NT2/D1 (cell line): ENCODE measurements around the gene LAG3.

ENCODE experiments used
- DNase-seq: peaks from one replicate; pipeline ENCODE4 v3.0.0-alpha.2; 2011; ENCODE audit warnings: low read depth, low spot score
- H3K27me3 ChIP-seq: 2 replicates; pipeline ENCODE4 v1.6.0; 2011; ENCODE audit warnings: mild to moderate bottlenecking; ENCODE audit not compliant: insufficient read length, insufficient read depth
- H3K36me3 ChIP-seq: 2 replicates; pipeline ENCODE4 v1.6.1; 2011; ENCODE audit warnings: mild to moderate bottlenecking, low read length, mixed read lengths; ENCODE audit not compliant: insufficient read depth, insufficient read length
- H3K4me1 ChIP-seq: 2 replicates; pipeline ENCODE4 v1.5.1; 2011; ENCODE audit not compliant: insufficient read depth, insufficient read length
- H3K4me3 ChIP-seq: 2 replicates; pipeline ENCODE4 v1.5.1; 2011; ENCODE audit warnings: low read depth; ENCODE audit not compliant: insufficient read length
- H3K9ac ChIP-seq: 2 replicates; pipeline ENCODE4 v1.6.0; 2011; ENCODE audit warnings: low read depth; ENCODE audit not compliant: insufficient read length
- H3K9me3 ChIP-seq: 2 replicates; pipeline ENCODE4 v1.5.1; 2011; ENCODE audit warnings: mild to moderate bottlenecking, low read length; ENCODE audit not compliant: insufficient read depth
- SUZ12 ChIP-seq: IDR thresholded peaks from 2 replicates; pipeline ENCODE4 v1.6.1; 2011; ENCODE audit not compliant: insufficient read length, insufficient read depth; ENCODE audit errors: extremely low read depth
- YY1 ChIP-seq: IDR thresholded peaks from 2 replicates; pipeline ENCODE4 v1.6.1; 2011; ENCODE audit not compliant: insufficient read length, insufficient read depth
- ZNF274 ChIP-seq: IDR thresholded peaks from 2 replicates; pipeline ENCODE4 v1.6.1; 2011; ENCODE audit warnings: mild to moderate bottlenecking, low read depth, low read length

Gene LAG3

GRCh38 chr12:6817098-6817497 is 44.8 kb downstream of the LAG3 start:
- DNase-seq = no peak
- TF ChIP-seq SUZ12 = no peak
- H3K4me1 ChIP-seq = peaks cover 35% of the 10 kb centered on the region
- H3K27me3 ChIP-seq = peaks cover 23% of the 10 kb centered on the region
- H3K4me3 ChIP-seq = no peak overlapping the region
- no peaks in the 10 kb centered on the region for H3K9me3 ChIP-seq
- H3K9ac ChIP-seq = no peak overlapping the region
- no peaks in the 10 kb centered on the region for H3K36me3 ChIP-seq

DNA sequence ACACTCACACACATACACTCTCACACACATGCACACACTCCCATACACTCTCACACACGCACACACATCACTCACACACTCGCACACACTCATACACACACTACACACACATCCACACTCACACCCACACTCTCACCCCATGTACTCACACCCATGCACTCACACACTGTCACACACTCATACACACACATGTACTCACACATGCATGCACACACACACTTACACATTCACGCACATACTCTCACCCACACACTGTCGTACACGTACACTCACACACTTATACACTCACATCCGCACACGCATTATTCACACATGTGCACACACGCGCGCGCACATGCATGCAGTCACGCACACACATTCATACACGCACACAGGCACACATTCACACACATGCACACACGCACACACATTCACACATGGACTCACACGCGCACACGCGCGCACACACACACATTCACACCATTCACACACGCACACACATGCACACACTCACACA is 45.4 kb downstream of the LAG3 start:
- Histone ChIP-seq H3K4me3 (no peak overlapping the region), H3K36me3 (no peaks in the 10 kb centered on the region), H3K9ac (no peak overlapping the region), H3K9me3 (no peaks in the 10 kb centered on the region), H3K4me1 (peaks cover 42% of the 10 kb centered on the region), H3K27me3 (peaks cover 23% of the 10 kb centered on the region)
- TF ChIP-seq ZNF274 (no peak), YY1 (no peak), SUZ12 (no peak)
- DNase-seq = no peak

DNA sequence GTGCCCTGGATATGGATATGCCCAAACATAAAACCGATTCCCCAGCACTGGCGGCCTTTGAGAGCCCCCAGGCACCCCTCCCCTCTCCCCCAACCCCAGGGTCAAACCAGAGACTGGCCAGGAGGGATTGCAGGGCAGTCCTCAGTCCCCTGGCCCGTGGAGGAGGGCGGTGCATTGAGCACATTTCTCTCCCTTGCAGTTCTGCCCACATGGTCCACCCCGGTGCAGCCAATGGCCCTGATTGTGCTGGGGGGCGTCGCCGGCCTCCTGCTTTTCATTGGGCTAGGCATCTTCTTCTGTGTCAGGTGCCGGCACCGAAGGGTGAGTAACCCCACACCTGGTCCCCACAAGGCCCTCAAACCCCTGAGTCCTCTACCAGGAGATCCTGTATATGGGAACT is 45.9 kb downstream of the LAG3 start:
- Histone ChIP-seq H3K4me1 (peaks cover 46% of the 10 kb centered on the region), H3K36me3 (no peaks in the 10 kb centered on the region), H3K9ac (peak overlapping the region; percentile 7), H3K4me3 (peak overlapping the region; percentile 3), H3K9me3 (no peaks in the 10 kb centered on the region), H3K27me3 (peaks cover 23% of the 10 kb centered on the region)
- no peak for DNase-seq
- TF ChIP-seq YY1 = no peak
- TF ChIP-seq ZNF274 = no peak
- TF ChIP-seq SUZ12 = no peak

DNA sequence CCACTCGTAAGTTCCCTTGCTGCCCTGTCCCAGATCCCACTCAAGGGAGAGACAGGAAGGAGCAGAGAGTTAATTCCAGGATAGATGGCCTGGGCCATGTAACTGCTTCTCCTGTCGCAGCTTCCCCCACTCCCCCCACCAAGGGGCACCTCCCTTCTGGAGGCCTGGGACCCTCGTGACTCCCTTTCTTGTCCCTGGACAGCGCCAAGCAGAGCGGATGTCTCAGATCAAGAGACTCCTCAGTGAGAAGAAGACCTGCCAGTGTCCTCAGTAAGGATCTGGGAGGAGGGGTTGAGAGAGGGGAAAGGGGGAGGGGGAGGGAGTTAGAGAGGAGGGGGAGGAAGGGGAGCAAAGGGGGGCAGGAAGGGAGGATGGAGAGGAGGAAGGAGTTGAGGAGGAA is 46.3 kb downstream of the LAG3 start:
- peaks cover 50% of the 10 kb centered on the region for H3K4me1 ChIP-seq
- no peaks in the 10 kb centered on the region for H3K36me3 ChIP-seq
- no peak for DNase-seq
- peaks cover 23% of the 10 kb centered on the region for H3K27me3 ChIP-seq
- no peak for TF ChIP-seq SUZ12
- no peak for TF ChIP-seq YY1
- H3K9me3 ChIP-seq = no peaks in the 10 kb centered on the region
- H3K9ac ChIP-seq = peak overlapping the region; percentile 7
- H3K4me3 ChIP-seq = peak overlapping the region; percentile 3

- peak overlapping the region; percentile 53 for H3K9ac ChIP-seq
- peaks cover 16% of the 10 kb centered on the region for H3K27me3 ChIP-seq
- peaks cover 55% of the 10 kb centered on the region for H3K4me1 ChIP-seq
- no peaks in the 10 kb centered on the region for H3K9me3 ChIP-seq
- peaks cover 6% of the 10 kb centered on the region for H3K36me3 ChIP-seq
- no peak for DNase-seq
- no peak for TF ChIP-seq SUZ12
- no peak for TF ChIP-seq ZNF274
- no peak for TF ChIP-seq YY1
- H3K4me3 ChIP-seq = no peak overlapping the region
Measured at GRCh38 chr12:6819106-6820030, 47.0 kb downstream of the LAG3 start.

- Histone ChIP-seq H3K4me3 (no peak overlapping the region), H3K9ac (peak overlapping the region; percentile 53), H3K4me1 (peaks cover 58% of the 10 kb centered on the region), H3K36me3 (peaks cover 12% of the 10 kb centered on the region), H3K27me3 (peaks cover 8% of the 10 kb centered on the region), H3K9me3 (no peaks in the 10 kb centered on the region)
- TF ChIP-seq YY1 (no peak), SUZ12 (no peak), ZNF274 (no peak)
- no peak for DNase-seq
Measured at GRCh38 chr12:6820166-6820565, 47.8 kb downstream of the LAG3 start.

DNA sequence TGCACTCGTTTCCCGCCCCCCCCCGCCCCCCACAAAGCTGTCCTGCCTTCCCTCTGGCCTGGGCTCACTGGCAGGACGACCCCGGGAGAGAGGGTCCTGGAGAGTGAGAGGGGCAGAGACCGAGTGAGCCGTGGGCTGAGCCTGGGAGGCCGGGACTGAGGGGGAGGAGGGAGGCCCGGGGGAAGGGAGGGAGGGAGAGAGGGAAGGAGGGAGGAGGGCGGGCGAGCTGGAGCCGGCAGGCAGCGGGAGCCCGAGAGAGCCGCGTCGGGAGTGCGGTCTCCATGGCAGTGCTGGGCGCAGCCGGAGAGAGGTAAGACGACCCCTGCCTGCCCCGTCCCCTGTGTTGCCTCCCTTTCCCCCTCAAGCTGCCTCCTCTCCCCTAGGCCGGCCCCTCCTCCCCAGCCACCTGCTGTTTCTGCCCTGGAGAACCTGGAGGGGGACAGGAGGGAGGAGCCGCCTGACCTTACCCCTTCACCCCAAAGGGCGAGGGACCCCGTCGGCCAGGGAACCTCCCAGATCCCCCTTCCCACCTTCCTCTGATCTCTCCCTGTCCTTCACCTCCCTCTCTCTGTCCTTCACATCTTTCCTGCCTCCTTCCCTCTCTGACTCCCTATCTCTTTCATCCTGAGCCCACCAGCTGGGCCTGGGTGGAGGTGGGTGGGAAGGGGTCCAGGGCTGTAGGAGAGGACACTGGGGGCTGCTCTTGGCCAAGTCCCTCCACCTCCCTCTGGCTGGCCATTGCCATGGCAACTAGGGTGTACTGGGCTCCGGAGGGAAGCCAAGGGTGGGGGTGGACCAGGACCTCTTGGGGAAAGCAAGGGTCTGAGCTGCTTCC is 49.5 kb downstream of the LAG3 start, which contains the start of gene GPR162:
Gene GPR162, plus strand, starts transcription at position 231 of the 835 bp plus-strand sequence. CDS start 2,078 bp downstream, outside the sequence.
- peak; percentile 97 for DNase-seq
- Histone ChIP-seq H3K36me3 (peaks cover 23% of the 10 kb centered on the region), H3K9me3 (no peaks in the 10 kb centered on the region), H3K9ac (peak within 1 kb of the TSS; percentile 94), H3K4me1 (peaks cover 72% of the 10 kb centered on the region), H3K27me3 (no peaks in the 10 kb centered on the region), H3K4me3 (peak within 1 kb of the TSS; percentile 66)
- no peak for TF ChIP-seq ZNF274
- no peak for TF ChIP-seq YY1
- TF ChIP-seq SUZ12 = no peak
